WTC11 (cell line): ENCODE data around the gene WWOX. TPM values are rescaled to one million over a fixed set of nuclear protein-coding genes. Genes with fewer than 3 reads are reported as not detected.

Experiments
- ATAC-seq: fragments of 200-7000 bp; cut with Tn5 transposase; 2 replicates; pipeline ENCODE4 v1.10.0; 2021; ENCODE audit warnings: mild to moderate bottlenecking, moderate library complexity
- CTCF ChIA-PET: fragments of 300-600 bp; sonication (Branson Sonifier 250); formaldehyde crosslinking; loops from one replicate; lab custom pipeline; 2021; ENCODE audit warnings: antibody characterized with exemption; lab: Charles Lee
- POLR2A ChIA-PET: fragments of 350-600 bp; sonication (Branson Sonifier 250); formaldehyde crosslinking; loops from one replicate; lab custom pipeline; 2021; ENCODE audit warnings: antibody characterized with exemption; lab: Charles Lee
- DNase-seq: peaks from one replicate; pipeline ENCODE4 v3.0.0; 2021; ENCODE audit warnings: low spot score
- H3K27ac Mint-ChIP-seq: 2 replicates; pipeline ENCODE4 v1.8.0; 2021; ENCODE audit warnings: mixed read lengths
- H3K27me3 Mint-ChIP-seq: 2 replicates; pipeline ENCODE4 v1.8.0; 2021; ENCODE audit warnings: low read depth, mild to moderate bottlenecking, moderate library complexity, mixed read lengths
- H3K36me3 Mint-ChIP-seq: 2 replicates; pipeline ENCODE4 v1.8.0; 2021; ENCODE audit warnings: mixed read lengths
- H3K4me1 Mint-ChIP-seq: 2 replicates; pipeline ENCODE4 v1.8.0; 2022; ENCODE audit warnings: mixed read lengths
- H3K4me3 Mint-ChIP-seq: 2 replicates; pipeline ENCODE4 v1.8.0; 2021; ENCODE audit warnings: mild to moderate bottlenecking, moderate library complexity, mixed read lengths
- H3K9me3 Mint-ChIP-seq: 2 replicates; pipeline ENCODE4 v1.8.0; 2021; ENCODE audit warnings: mixed read lengths
- CBFB ChIP-seq: sonication (generic); formaldehyde crosslinking; IDR thresholded peaks from 2 replicates; pipeline ENCODE4 v1.8.1; 2022; ENCODE audit warnings: mild to moderate bottlenecking, low read depth, missing genetic modification reagents
- CDX4 ChIP-seq: fragments of 250-450 bp; sonication (Bioruptor Pico); IDR thresholded peaks from 2 replicates; pipeline ENCODE4 v1.9.0; 2021; ENCODE audit warnings: moderate library complexity, mild to moderate bottlenecking, inconsistent platforms, borderline replicate concordance
- E2F1 ChIP-seq: sonication (generic); formaldehyde crosslinking; IDR thresholded peaks from 2 replicates; pipeline ENCODE4 v1.8.0; 2022; ENCODE audit warnings: mild to moderate bottlenecking, missing genetic modification reagents
- ETV6 ChIP-seq: sonication (generic); formaldehyde crosslinking; IDR thresholded peaks from 2 replicates; pipeline ENCODE4 v1.8.1; 2022; ENCODE audit warnings: mild to moderate bottlenecking, missing genetic modification reagents
- FOXP4 ChIP-seq: sonication (generic); formaldehyde crosslinking; IDR thresholded peaks from 2 replicates; pipeline ENCODE4 v1.8.0; 2022; ENCODE audit warnings: mild to moderate bottlenecking, missing genetic modification reagents
- GTF2I ChIP-seq: fragments of 250-450 bp; sonication (Bioruptor Pico); conservative IDR thresholded peaks from 2 replicates; pipeline ENCODE4 v1.4.0; 2021; ENCODE audit warnings: mild to moderate bottlenecking
- IRF1 ChIP-seq: sonication (generic); formaldehyde crosslinking; IDR thresholded peaks from 2 replicates; pipeline ENCODE4 v1.8.0; 2023; ENCODE audit warnings: missing genetic modification reagents
- KAT7 ChIP-seq: sonication (generic); formaldehyde crosslinking; IDR thresholded peaks from 2 replicates; pipeline ENCODE4 v1.8.1; 2023; ENCODE audit warnings: missing genetic modification reagents, mild to moderate bottlenecking, borderline replicate concordance
- NFE2L1 ChIP-seq: sonication (generic); formaldehyde crosslinking; IDR thresholded peaks from 2 replicates; pipeline ENCODE4 v1.8.1; 2023; ENCODE audit warnings: missing genetic modification reagents
- NR3C1 ChIP-seq: sonication (generic); formaldehyde crosslinking; conservative IDR thresholded peaks from 2 replicates; pipeline ENCODE4 v1.8.1; 2023; ENCODE audit warnings: low read depth, mild to moderate bottlenecking, missing genetic modification reagents
- STAT6 ChIP-seq: sonication (generic); formaldehyde crosslinking; conservative IDR thresholded peaks from 2 replicates; pipeline ENCODE4 v1.8.1; 2023; ENCODE audit warnings: mild to moderate bottlenecking, low read depth, missing genetic modification reagents, moderate library complexity
- TCF7 ChIP-seq: sonication (generic); formaldehyde crosslinking; IDR thresholded peaks from 2 replicates; pipeline ENCODE4 v1.8.0; 2022; ENCODE audit warnings: mild to moderate bottlenecking, low read depth, missing genetic modification reagents, moderate library complexity
- TEAD1 ChIP-seq: sonication (generic); formaldehyde crosslinking; IDR thresholded peaks from 2 replicates; pipeline ENCODE4 v1.8.0; 2022; ENCODE audit warnings: mild to moderate bottlenecking, missing genetic modification reagents
- ZBTB21 ChIP-seq: sonication (generic); formaldehyde crosslinking; IDR thresholded peaks from 2 replicates; pipeline ENCODE4 v1.8.1; 2023; ENCODE audit warnings: mild to moderate bottlenecking, missing genetic modification reagents, borderline replicate concordance
- ZNF121 ChIP-seq: sonication (generic); formaldehyde crosslinking; IDR thresholded peaks from 2 replicates; pipeline ENCODE4 v1.8.0; 2023; ENCODE audit warnings: missing genetic modification reagents
- ZNF232 ChIP-seq: sonication (generic); formaldehyde crosslinking; IDR thresholded peaks from 2 replicates; pipeline ENCODE4 v1.8.0; 2022; ENCODE audit warnings: mild to moderate bottlenecking, missing genetic modification reagents
- ZNF416 ChIP-seq: fragments of 250-450 bp; sonication (Bioruptor Pico); IDR thresholded peaks from 2 replicates; pipeline ENCODE4 v1.9.0; 2021; ENCODE audit warnings: mild to moderate bottlenecking, inconsistent platforms
- ZNF423 ChIP-seq: fragments of 250-450 bp; sonication (Bioruptor Pico); IDR thresholded peaks from 2 replicates; pipeline ENCODE4 v2.1.2; 2022; ENCODE audit warnings: mild to moderate bottlenecking, moderate library complexity
- total RNA-seq: library from RNA; stranded (reverse); gene quantifications from 3 replicates; pipeline ENCODE4 v1.2.3, GENCODE V29; 2021
- TF ChIP-seq, protein P1 (sequence below): sonication (generic); formaldehyde crosslinking; IDR thresholded peaks from 2 replicates; pipeline ENCODE4 v1.8.0; 2022; ENCODE audit warnings: mild to moderate bottlenecking, missing genetic modification reagents
- TF ChIP-seq, protein P2 (sequence below): sonication (generic); formaldehyde crosslinking; IDR thresholded peaks from 2 replicates; pipeline ENCODE4 v1.8.1; 2023; ENCODE audit warnings: mild to moderate bottlenecking, missing genetic modification reagents, moderate library complexity
- TF ChIP-seq, protein P3 (sequence below): sonication (generic); formaldehyde crosslinking; IDR thresholded peaks from 2 replicates; pipeline ENCODE4 v1.8.1; 2022; ENCODE audit warnings: mild to moderate bottlenecking, missing genetic modification reagents, moderate library complexity, borderline replicate concordance

WWOX gene
- total RNA-seq, 1 experiment from 2014 or later = 15.7 TPM

DNA sequence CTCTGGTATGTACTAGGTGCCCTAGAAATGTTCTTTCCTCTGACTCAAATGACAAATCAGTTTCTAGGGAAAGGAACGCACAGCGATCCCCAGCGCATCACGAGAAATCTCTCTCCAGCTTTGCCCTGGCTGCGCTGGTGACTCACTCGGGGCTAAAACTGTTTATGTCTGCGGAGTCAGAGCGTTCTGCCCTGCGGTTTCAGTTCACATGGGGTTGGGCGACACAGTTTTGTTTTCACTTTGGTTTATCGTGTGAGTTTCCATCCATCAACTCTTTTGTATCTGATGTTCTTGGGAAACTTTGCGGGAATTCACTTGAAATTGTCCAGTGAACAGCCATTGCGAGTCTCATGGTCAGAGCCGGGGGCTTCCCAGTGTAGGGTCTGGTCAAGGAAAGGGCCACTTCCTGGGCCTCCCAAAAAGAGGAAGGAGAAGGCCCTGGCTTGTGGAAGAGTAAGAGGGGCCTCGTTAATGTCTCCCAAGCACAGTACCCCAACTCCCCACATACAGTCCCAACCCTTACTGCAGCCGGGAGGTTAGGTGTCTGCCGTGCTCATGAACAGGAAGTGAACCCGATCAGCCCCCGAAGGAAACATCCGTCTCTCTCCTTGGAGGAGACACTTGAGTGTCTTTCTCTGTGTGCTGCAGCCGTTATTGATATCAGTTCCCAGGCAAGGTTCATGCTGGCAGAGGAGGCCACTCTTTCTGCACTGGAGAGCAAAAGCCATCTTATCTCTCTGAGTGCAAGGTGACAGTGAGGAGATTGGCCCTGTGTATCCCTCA is 643.2 kb downstream of the WWOX start:
- Mint-ChIP-seq H3K27ac (no peak overlapping the region), H3K27me3 (no peaks in the 10 kb centered on the region)
- POLR2A ChIA-PET = no interaction called here

DNA sequence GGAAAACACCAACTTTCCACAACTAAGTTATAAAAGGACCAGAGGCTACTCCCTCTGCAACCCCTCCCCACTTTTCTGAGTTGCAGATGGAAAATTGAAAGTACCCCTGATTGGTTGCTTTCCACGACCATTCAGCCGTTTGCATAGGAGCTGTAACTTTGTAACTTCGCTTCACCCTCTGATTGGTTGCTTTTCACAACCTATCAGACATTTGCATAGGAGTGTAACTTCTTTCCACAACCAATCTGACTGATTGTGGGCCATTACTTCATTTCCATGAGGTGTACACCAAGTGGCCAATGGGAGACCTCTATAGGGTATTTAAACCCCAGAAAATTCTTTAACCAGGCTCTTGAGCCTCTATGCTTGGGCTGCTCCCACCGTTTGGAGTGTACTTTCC is 644.1 kb downstream of the WWOX start:
- H3K4me1 Mint-ChIP-seq = peaks cover 6% of the 10 kb centered on the region
- TF ChIP-seq TCF7 (CRISPR knock-in tag) = no peak
- TF ChIP-seq, protein P1, sequence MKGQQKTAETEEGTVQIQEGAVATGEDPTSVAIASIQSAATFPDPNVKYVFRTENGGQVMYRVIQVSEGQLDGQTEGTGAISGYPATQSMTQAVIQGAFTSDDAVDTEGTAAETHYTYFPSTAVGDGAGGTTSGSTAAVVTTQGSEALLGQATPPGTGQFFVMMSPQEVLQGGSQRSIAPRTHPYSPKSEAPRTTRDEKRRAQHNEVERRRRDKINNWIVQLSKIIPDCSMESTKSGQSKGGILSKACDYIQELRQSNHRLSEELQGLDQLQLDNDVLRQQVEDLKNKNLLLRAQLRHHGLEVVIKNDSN (CRISPR knock-in tag) = no peak
- no peak for TF ChIP-seq CBFB (CRISPR knock-in tag)
- no peak for TF ChIP-seq E2F1 (CRISPR knock-in tag)
- TF ChIP-seq FOXP4 (CRISPR knock-in tag) = no peak
- TF ChIP-seq NFE2L1 (CRISPR knock-in tag) = no peak
- TF ChIP-seq ZNF423 (CRISPR knock-in tag) = no peak
- no peak for TF ChIP-seq ZBTB21
- TF ChIP-seq, all 79 proteins: peak for 0
- no peak for ATAC-seq
- POLR2A ChIA-PET = no interaction called here
- H3K36me3 Mint-ChIP-seq = no peaks in the 10 kb centered on the region
- H3K9me3 Mint-ChIP-seq = peaks cover 8% of the 10 kb centered on the region
- no peak overlapping the region for H3K27ac Mint-ChIP-seq
- DNase-seq = no peak
- H3K27me3 Mint-ChIP-seq = no peaks in the 10 kb centered on the region
- no peak overlapping the region for H3K4me3 Mint-ChIP-seq
- CTCF ChIA-PET = no interaction called here

More for the DNA sequence above, 643.2 kb downstream of the WWOX start:
- no peak for ATAC-seq
- DNase-seq = no peak
- Mint-ChIP-seq H3K4me1 (0 out of 2 replicates have a peak, but pooled peaks cover 4% of the 10 kb centered on the region), H3K9me3 (peaks cover 8% of the 10 kb centered on the region), H3K4me3 (no peak overlapping the region), H3K36me3 (no peaks in the 10 kb centered on the region)
- TF ChIP-seq CDX4 (CRISPR knock-in tag) (no peak), STAT6 (CRISPR knock-in tag) (no peak), GTF2I (no peak), KAT7 (CRISPR knock-in tag) (no peak), TEAD1 (CRISPR knock-in tag) (no peak), NR3C1 (no peak), ETV6 (CRISPR knock-in tag) (no peak), ZNF121 (CRISPR knock-in tag) (no peak), NFE2L1 (CRISPR knock-in tag) (no peak), ZNF416 (no peak), ZNF232 (no peak), IRF1 (CRISPR knock-in tag) (no peak)
- TF ChIP-seq, protein P1 (CRISPR knock-in tag) = no peak
- TF ChIP-seq, protein P2, sequence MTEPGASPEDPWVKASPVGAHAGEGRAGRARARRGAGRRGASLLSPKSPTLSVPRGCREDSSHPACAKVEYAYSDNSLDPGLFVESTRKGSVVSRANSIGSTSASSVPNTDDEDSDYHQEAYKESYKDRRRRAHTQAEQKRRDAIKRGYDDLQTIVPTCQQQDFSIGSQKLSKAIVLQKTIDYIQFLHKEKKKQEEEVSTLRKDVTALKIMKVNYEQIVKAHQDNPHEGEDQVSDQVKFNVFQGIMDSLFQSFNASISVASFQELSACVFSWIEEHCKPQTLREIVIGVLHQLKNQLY (CRISPR knock-in tag) = no peak
- TF ChIP-seq, protein P3, sequence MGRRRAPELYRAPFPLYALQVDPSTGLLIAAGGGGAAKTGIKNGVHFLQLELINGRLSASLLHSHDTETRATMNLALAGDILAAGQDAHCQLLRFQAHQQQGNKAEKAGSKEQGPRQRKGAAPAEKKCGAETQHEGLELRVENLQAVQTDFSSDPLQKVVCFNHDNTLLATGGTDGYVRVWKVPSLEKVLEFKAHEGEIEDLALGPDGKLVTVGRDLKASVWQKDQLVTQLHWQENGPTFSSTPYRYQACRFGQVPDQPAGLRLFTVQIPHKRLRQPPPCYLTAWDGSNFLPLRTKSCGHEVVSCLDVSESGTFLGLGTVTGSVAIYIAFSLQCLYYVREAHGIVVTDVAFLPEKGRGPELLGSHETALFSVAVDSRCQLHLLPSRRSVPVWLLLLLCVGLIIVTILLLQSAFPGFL (CRISPR knock-in tag) = no peak
- CTCF ChIA-PET = no interaction called here
